Osteoblast (primary cell): ENCODE measurements around the gene CRADD. TPM values are rescaled to one million over a fixed set of nuclear protein-coding genes. Genes with fewer than 3 reads are reported as not detected.
"Not testable (repeated sequence)": the region's sequence is repeated elsewhere in the genome, so short reads cannot be mapped to it uniquely, and the experiment has no call there.

Experiments used
- DNase-seq: peaks from one replicate; pipeline ENCODE4 v3.0.0; 2011; ENCODE audit warnings: low spot score, mixed read lengths; ENCODE audit not compliant: insufficient read length; ENCODE audit errors: missing footprints
- H2AFZ ChIP-seq: 2 replicates; pipeline ENCODE4 v1.6.0; 2011; ENCODE audit warnings: mild to moderate bottlenecking, low read length
- H3K27ac ChIP-seq: 2 replicates; pipeline ENCODE4 v1.5.1; 2011; ENCODE audit warnings: mild to moderate bottlenecking, low read depth, low read length, moderate library complexity
- H3K27me3 ChIP-seq: 2 replicates; pipeline ENCODE4 v1.6.0; 2012; ENCODE audit warnings: mild to moderate bottlenecking, control low read depth, inconsistent platforms, low read length, moderate library complexity; ENCODE audit not compliant: insufficient read depth
- H3K36me3 ChIP-seq: 2 replicates; pipeline ENCODE4 v1.5.1; 2011; ENCODE audit warnings: mild to moderate bottlenecking, low read length, control low read depth, moderate library complexity; ENCODE audit not compliant: insufficient read depth
- H3K4me1 ChIP-seq: 2 replicates; pipeline ENCODE4 v1.5.1; 2011; ENCODE audit warnings: mild to moderate bottlenecking, low read length, control low read depth, moderate library complexity; ENCODE audit not compliant: insufficient read depth
- H3K4me2 ChIP-seq: 2 replicates; pipeline ENCODE4 v1.6.0; 2011; ENCODE audit warnings: mild to moderate bottlenecking, low read length; ENCODE audit not compliant: insufficient read depth
- H3K4me3 ChIP-seq: fragments of 200-600 bp; sonication (generic); 3 replicates; pipeline ENCODE4 v1.5.1; 2012; ENCODE audit warnings: mild to moderate bottlenecking, low read length, inconsistent platforms; ENCODE audit not compliant: insufficient read depth
- H3K79me2 ChIP-seq: 2 replicates; pipeline ENCODE4 v1.6.0; 2012; ENCODE audit warnings: mild to moderate bottlenecking, low read length, control low read depth, inconsistent platforms; ENCODE audit not compliant: insufficient read depth
- H3K9me3 ChIP-seq: 2 replicates; pipeline ENCODE4 v1.5.1; 2011; ENCODE audit warnings: low read depth, low read length, control low read depth
- H4K20me1 ChIP-seq: 2 replicates; pipeline ENCODE4 v1.6.0; 2012; ENCODE audit warnings: mild to moderate bottlenecking, low read length, control low read depth; ENCODE audit not compliant: insufficient read depth
- CTCF ChIP-seq: IDR thresholded peaks from 2 replicates; pipeline ENCODE4 v1.5.1; 2011; ENCODE audit warnings: mild to moderate bottlenecking, low read depth, low read length, moderate library complexity; ENCODE audit errors: extremely low read depth
- total RNA-seq: library from RNA; depleted of rRNA; stranded (reverse); fragments of >200 nt; gene quantifications from 2 replicates; pipeline ENCODE4 v1.2.3, GENCODE V29; 2012

Gene CRADD
- total RNA-seq, 1 donor, result 15.6 TPM

- no peak overlapping the region for H2AFZ ChIP-seq
- no peak for TF ChIP-seq CTCF
Observed at GRCh38 chr12:93922583-93923006, 245.4 kb downstream of the CRADD start.

GRCh38 chr12:93924367-93924766, 247.2 kb downstream of the CRADD start:
- H4K20me1 ChIP-seq, result no peaks in the 10 kb centered on the region
- DNase-seq, result no peak
- no peak for TF ChIP-seq CTCF
- H3K4me2 ChIP-seq, result no peak overlapping the region
- peaks cover 3% of the 10 kb centered on the region for H3K9me3 ChIP-seq
- H3K79me2 ChIP-seq, result no peaks in the 10 kb centered on the region
- no peak overlapping the region for H3K4me3 ChIP-seq
- no peaks in the 10 kb centered on the region for H3K36me3 ChIP-seq
- H2AFZ ChIP-seq, result no peak overlapping the region
- no peaks in the 10 kb centered on the region for H3K27me3 ChIP-seq
- no peak overlapping the region for H3K27ac ChIP-seq
- H3K4me1 ChIP-seq, result peaks cover 5% of the 10 kb centered on the region

More at GRCh38 chr12:93922583-93923006, 245.4 kb downstream of the CRADD start:
- DNase-seq, result no peak
- H3K79me2 ChIP-seq, result no peaks in the 10 kb centered on the region
- peaks cover 3% of the 10 kb centered on the region for H3K9me3 ChIP-seq
- H3K27ac ChIP-seq, result no peak overlapping the region
- no peak overlapping the region for H3K4me3 ChIP-seq
- H3K4me1 ChIP-seq, result peaks cover 17% of the 10 kb centered on the region
- H3K4me2 ChIP-seq, result peak overlapping the region; percentile 3
- no peaks in the 10 kb centered on the region for H4K20me1 ChIP-seq
- no peaks in the 10 kb centered on the region for H3K36me3 ChIP-seq
- no peaks in the 10 kb centered on the region for H3K27me3 ChIP-seq

GRCh38 chr12:93925585-93926205, 248.5 kb downstream of the CRADD start:
- Histone ChIP-seq H3K4me2 (no peak overlapping the region), H3K9me3 (peaks cover 3% of the 10 kb centered on the region), H3K27ac (no peak overlapping the region), H4K20me1 (no peaks in the 10 kb centered on the region), H3K27me3 (no peaks in the 10 kb centered on the region), H3K79me2 (no peaks in the 10 kb centered on the region), H3K4me1 (peaks cover 5% of the 10 kb centered on the region), H3K4me3 (no peak overlapping the region), H3K36me3 (no peaks in the 10 kb centered on the region), H2AFZ (no peak overlapping the region)
- DNase-seq, result no peak
- TF ChIP-seq CTCF, result no peak

GRCh38 chr12:93926237-93926636, 249.1 kb downstream of the CRADD start:
- Histone ChIP-seq H3K36me3 (no peaks in the 10 kb centered on the region), H3K27me3 (no peaks in the 10 kb centered on the region), H3K27ac (no peak overlapping the region), H3K4me3 (no peak overlapping the region), H3K4me1 (peaks cover 5% of the 10 kb centered on the region), H3K4me2 (no peak overlapping the region), H3K9me3 (peaks cover 3% of the 10 kb centered on the region), H4K20me1 (no peaks in the 10 kb centered on the region), H3K79me2 (no peaks in the 10 kb centered on the region), H2AFZ (no peak overlapping the region)
- TF ChIP-seq CTCF, result no peak
- DNase-seq, result no peak

GRCh38 chr12:93929081-93929480, 251.9 kb downstream of the CRADD start:
- not testable (repeated sequence) for H3K4me3 ChIP-seq, H3K9me3 ChIP-seq, H3K27ac ChIP-seq, H3K4me1 ChIP-seq, H3K79me2 ChIP-seq, H3K36me3 ChIP-seq, H3K27me3 ChIP-seq, H2AFZ ChIP-seq, H4K20me1 ChIP-seq, H3K4me2 ChIP-seq, DNase-seq
